Stimulated activated CD4-positive, alpha-beta T cell treated with anti-CD3 and anti-CD28 coated beads, Interleukin-1b, Interleukin-23, amount 100 ng/mL, for 1 hour (primary cell): Measurements from ENCODE around the gene FUT4.
"Not testable (repeated sequence)": the region's sequence is repeated elsewhere in the genome, so short reads cannot be mapped to it uniquely, and the experiment has no call there.

ENCODE experiments used
- DNase-seq, 2 donors: peaks; one replicate each; pipeline ENCODE4 v3.0.0-alpha.2; 2020; ENCODE audit warnings: low read depth in 2 of 2

FUT4 gene

DNA sequence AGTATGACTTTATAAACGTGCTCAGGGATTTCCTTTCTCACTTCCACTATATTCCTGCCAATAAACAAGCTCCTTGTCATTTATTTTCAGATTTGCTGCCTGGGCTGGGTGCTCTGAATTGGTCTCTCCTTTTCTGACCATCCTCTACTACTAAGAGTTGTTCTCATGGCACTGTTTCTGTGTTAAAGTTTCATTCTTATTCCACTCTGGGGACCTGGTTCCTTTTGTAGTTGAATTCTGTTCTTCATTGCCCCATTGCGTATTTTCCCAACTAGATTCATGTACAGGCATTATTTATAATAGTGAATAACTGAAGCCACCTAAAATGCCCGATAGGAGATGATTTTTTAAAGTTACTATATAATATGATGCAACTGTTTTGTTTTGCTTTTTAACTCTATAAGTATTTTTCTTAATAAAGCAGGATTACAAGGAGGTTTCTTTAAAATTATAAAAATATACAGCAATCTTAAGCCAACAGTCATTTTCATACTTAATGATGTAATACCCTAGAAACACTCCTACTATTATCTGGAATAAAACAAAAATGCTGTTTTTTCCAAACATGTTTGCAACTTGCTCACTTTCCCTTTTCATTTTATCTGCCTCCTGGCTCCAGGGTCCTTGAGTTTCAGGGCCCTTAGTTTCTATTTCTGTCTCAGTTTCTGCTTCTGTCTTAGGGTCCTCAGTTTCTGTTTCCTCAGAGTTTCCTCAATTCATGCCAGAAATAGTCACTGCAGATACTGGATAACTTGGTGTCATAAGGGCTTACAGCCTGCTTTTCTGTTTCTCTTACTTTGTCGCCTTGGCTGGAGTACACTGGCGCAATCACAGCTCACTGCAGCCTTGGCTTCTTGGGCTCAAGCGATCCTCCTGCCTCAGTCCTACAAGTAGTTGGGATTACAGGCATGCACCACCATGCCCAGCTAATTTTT is 9.8 kb upstream of the FUT4 start:
- no peak for DNase-seq

DNA sequence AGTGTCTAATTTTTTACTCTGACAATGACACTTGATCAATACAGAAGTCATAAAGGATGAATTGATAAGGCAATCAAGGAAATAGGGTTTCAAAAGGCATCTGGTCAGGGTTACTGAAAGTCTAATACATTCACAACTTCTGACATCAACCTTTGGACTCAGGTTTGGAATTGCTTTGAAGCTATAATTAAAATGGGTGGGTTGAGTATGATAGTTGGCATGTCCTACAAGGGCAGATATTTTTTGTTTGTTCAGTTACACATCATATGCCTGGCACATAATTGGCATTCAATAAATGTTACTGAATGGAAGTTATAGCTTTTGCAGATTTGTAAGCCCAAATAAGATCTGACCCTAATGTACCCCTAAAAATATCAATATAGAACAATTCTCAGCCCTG is 7.3 kb upstream of the FUT4 start:
- DNase-seq: no peak

DNA sequence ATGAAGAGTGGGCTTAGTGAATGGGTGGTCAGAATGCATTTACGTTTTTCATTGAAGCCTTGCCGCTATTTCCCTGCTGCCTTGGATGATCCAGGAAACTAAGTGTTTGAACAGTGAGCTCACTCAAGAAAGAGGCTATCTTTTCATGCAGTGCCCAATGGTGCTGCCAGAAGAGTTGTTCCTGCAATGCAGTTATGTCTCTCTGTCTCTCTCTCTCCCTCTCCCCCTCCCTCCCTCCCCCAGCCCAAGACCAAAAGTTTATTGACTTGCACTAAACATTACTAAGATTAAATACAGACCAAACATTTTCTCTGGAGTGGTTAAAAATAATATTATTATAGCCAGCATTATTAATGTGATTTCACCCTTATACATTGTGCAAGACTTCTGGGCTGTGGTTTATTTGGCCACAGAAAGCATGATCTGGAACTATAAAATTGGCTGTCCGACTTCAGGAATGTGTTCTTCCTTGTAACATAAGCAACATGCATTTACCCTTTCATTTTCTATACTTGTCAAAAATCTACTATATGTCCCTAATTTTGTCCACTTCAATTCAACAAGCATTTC is 6.6 kb upstream of the FUT4 start:
- no peak for DNase-seq

- DNase-seq: no peak
These were observed 4.3 kb upstream of the FUT4 start for GRCh38 chr11:94539420-94539819.

DNA sequence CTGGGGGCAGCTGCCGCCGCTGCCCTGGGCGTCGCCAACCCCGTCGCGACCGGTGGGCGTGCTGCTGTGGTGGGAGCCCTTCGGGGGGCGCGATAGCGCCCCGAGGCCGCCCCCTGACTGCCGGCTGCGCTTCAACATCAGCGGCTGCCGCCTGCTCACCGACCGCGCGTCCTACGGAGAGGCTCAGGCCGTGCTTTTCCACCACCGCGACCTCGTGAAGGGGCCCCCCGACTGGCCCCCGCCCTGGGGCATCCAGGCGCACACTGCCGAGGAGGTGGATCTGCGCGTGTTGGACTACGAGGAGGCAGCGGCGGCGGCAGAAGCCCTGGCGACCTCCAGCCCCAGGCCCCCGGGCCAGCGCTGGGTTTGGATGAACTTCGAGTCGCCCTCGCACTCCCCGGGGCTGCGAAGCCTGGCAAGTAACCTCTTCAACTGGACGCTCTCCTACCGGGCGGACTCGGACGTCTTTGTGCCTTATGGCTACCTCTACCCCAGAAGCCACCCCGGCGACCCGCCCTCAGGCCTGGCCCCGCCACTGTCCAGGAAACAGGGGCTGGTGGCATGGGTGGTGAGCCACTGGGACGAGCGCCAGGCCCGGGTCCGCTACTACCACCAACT is 1.0 kb downstream of the FUT4 start:
- DNase-seq: no peak

- no peak for DNase-seq
These were observed 1.8 kb downstream of the FUT4 start for GRCh38 chr11:94545264-94546161.

DNA sequence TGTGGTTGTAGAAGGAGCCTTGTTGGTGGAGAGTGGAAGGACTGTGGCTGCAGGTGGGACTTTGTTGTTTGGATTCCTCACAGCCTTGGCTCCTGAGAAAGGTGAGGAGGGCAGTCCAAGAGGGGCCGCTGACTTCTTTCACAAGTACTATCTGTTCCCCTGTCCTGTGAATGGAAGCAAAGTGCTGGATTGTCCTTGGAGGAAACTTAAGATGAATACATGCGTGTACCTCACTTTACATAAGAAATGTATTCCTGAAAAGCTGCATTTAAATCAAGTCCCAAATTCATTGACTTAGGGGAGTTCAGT is 2.4 kb downstream of the FUT4 start:
- no peak for DNase-seq

- DNase-seq: no peak
These were observed 3.2 kb downstream of the FUT4 start for GRCh38 chr11:94546886-94547285.

- DNase-seq: no peak
These were observed 5.4 kb downstream of the FUT4 start for GRCh38 chr11:94549146-94549545.

DNA sequence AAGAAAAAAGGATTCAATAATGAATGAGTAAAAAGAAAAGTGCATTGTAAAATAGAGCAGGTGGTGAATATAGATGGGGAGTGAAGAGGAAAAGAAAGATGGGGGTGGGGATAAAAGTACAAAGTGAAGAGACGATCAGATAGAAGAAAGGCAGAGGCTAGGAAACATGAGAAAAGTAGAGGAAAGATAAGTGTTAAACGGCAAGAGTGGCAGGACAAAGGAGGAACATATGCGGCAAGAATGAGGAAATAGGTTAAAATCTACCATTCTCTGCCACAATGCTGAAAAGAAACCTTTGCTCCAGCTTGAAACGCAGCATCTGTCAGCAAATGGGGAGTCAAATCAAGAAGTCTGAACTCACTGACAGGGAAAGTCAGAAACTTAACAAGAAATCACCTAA is 6.8 kb downstream of the FUT4 start:
- DNase-seq: no peak

- DNase-seq: no peak
These were observed 10.2 kb downstream of the FUT4 start for GRCh38 chr11:94553938-94554337.

GRCh38 chr11:94555752-94556329 is 12.1 kb downstream of the FUT4 start:
- not testable (repeated sequence) for DNase-seq

GRCh38 chr11:94557421-94557820 is 13.7 kb downstream of the FUT4 start:
- no peak for DNase-seq

DNA sequence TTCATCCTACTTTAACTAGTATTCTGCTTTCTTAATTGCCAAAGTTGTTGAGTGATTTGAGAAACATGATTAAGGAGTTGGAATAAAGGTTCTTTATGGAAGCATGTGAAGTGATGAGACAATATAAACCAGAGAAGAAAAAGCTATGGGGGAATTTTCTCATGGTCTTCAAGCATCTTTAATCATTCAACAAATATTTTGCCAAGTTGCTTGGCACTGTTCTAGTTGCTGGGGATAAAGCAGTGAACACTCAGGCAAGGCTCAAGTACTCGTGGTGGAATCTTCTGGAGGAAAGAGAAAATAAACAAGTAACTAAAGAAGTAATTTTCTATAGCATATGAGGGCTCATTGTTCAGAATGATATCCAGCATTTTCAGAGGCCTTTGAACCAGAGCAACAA is 14.3 kb downstream of the FUT4 start:
- no peak for DNase-seq

DNA sequence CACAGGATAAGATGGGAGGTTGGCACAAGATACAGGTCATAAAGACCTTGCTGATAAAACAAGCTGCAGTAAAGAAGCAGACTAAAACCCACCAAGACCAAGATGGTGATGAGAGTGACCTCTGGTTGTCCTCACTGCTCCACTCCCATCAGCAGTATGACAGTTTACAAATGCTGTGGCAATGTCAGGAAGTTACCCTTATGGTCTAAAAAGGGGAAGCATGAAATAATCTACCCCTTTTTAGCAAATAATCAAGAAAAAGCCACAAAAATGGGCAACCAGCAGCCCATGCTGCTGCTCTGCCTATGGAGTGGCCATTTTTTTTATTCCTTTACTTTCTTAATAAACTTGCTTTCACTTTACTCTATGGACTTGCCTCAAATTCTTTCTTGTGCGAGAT is 14.7 kb downstream of the FUT4 start:
- no peak for DNase-seq

DNA sequence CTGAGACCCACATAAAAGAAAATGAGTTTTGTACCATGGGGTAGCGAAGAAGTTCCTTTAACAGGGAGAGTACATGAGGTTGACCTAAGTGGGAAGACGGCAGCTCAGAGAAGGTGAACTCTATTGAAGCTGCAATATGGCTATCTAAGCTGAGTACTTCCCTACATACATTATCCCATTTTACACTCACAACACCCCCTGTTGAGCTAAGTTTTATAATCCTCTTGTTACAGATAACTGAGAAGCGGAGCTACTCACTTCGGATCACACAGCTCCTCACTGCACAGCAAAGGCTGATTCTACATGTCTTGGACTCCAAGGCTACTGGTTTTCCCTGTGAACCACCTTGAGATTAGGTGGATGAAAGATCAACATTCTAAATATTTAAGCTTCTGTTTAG is 15.2 kb downstream of the FUT4 start:
- no peak for DNase-seq

GRCh38 chr11:94559361-94559760 is 15.6 kb downstream of the FUT4 start:
- no peak for DNase-seq

DNA sequence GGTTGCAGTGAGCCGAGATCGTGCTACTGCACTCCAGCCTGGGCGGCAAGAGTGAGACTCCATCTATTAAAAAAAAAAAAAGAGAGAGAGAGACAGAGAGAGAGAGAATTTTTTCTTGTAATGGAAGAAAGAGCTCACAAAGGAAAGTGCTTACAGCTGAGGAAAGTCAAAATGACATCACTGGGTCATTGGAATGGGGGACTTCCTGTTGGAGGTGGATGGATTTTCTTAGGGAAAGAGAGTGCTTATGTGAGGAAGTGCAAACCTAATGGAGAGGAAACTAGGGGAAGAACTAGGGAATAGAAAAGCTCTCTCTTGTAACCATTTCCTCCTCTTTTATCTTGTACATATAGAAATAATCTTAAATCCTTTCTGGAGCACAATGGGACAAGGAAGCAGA is 17.1 kb downstream of the FUT4 start:
- no peak for DNase-seq

- DNase-seq: no peak
These were observed 19.6 kb downstream of the FUT4 start for GRCh38 chr11:94563176-94563847.

GRCh38 chr11:94563848-94564467 is 20.2 kb downstream of the FUT4 start:
- no peak for DNase-seq

GRCh38 chr11:94567181-94567670 is 23.5 kb downstream of the FUT4 start, which contains the start of gene PIWIL4:
Gene PIWIL4, plus strand, starts transcription at chr11:94567368. Its CDS starts 151 bp downstream, at chr11:94567519.
- DNase-seq: no peak
